Liver (tissue), 3 donors: ENCODE results near the gene PLAC9.

Experiments used
- EGR1 ChIP-seq, 2 donors: IDR thresholded peaks; 2 replicates each; pipeline ENCODE4 v1.6.1; 2016 to 2018; ENCODE audit warnings: antibody characterized with exemption in 2 of 2, low read depth in 2 of 2
- GABPA ChIP-seq, 2 donors: IDR thresholded peaks in 1 of 2; conservative IDR thresholded peaks in 1 of 2; 2 replicates each; pipeline ENCODE4 v1.6.1; 2016; ENCODE audit warnings: antibody characterized with exemption in 2 of 2, mild to moderate bottlenecking in 1 of 2, moderate library complexity in 1 of 2
- JUND ChIP-seq, 2 donors: IDR thresholded peaks; 2 replicates each; pipeline ENCODE4 v1.6.1; 2016; ENCODE audit warnings: antibody characterized with exemption in 2 of 2
- RXRA ChIP-seq, 2 donors: IDR thresholded peaks; 2 replicates each; pipeline ENCODE4 v1.6.1; 2017 to 2018; ENCODE audit warnings: antibody characterized with exemption in 2 of 2, mild to moderate bottlenecking in 1 of 2
- SP1 ChIP-seq: IDR thresholded peaks from 2 replicates; pipeline ENCODE4 v1.6.1; 2018; ENCODE audit warnings: antibody characterized with exemption, mild to moderate bottlenecking
- YY1 ChIP-seq: IDR thresholded peaks from 2 replicates; pipeline ENCODE4 v1.6.1; 2016; ENCODE audit warnings: antibody characterized with exemption, mild to moderate bottlenecking
- TF ChIP-seq, protein P1 (sequence below): fragments of 150-350 bp; IDR thresholded peaks from 2 replicates; pipeline ENCODE4 v1.5.1; 2017; ENCODE audit warnings: improper control_type of control experiment, low read depth, low read length; ENCODE audit not compliant: missing input control
- TF ChIP-seq, protein P2 (sequence below): IDR thresholded peaks from 2 replicates; pipeline ENCODE4 v1.6.1; 2016; ENCODE audit warnings: antibody characterized with exemption
- TF ChIP-seq, protein P3 (sequence below): IDR thresholded peaks from 2 replicates; pipeline ENCODE4 v1.6.1; 2016; ENCODE audit warnings: antibody characterized with exemption, mild to moderate bottlenecking
- TF ChIP-seq, protein P4 (sequence below): IDR thresholded peaks from 2 replicates; pipeline ENCODE4 v1.6.1; 2016; ENCODE audit warnings: antibody characterized with exemption
- donor health status: healthy.
- donor health status: healthy.

DNA sequence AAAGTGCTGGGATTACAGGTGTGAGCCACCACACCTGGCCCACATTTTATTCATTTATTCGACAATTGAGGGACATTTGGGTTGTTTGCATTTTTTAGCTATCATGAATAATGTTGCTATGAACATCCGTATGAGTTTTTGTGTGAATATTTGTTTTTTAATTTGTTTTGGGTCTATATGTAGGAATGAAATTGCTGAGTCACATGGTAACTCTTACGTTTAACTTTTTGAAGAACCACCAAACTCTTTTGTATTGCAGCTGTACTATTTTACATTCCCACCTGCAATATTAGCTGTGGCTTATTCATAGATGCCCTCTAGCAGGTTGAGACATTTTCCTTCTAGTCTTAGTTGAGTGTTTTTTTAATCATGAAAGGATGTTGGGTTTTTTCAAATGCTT, 14.4 kb downstream of the PLAC9 start:
- TF ChIP-seq, protein P1, sequence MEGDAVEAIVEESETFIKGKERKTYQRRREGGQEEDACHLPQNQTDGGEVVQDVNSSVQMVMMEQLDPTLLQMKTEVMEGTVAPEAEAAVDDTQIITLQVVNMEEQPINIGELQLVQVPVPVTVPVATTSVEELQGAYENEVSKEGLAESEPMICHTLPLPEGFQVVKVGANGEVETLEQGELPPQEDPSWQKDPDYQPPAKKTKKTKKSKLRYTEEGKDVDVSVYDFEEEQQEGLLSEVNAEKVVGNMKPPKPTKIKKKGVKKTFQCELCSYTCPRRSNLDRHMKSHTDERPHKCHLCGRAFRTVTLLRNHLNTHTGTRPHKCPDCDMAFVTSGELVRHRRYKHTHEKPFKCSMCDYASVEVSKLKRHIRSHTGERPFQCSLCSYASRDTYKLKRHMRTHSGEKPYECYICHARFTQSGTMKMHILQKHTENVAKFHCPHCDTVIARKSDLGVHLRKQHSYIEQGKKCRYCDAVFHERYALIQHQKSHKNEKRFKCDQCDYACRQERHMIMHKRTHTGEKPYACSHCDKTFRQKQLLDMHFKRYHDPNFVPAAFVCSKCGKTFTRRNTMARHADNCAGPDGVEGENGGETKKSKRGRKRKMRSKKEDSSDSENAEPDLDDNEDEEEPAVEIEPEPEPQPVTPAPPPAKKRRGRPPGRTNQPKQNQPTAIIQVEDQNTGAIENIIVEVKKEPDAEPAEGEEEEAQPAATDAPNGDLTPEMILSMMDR: no peak
- TF ChIP-seq RXRA (IDR thresholded peaks at IDR 0.05) (no peak), GABPA (IDR thresholded peaks at IDR 0.05 in 1 of 2, conservative IDR thresholded peaks at IDR 0.05 in 1 of 2) (no peak), SP1 (no peak), JUND (IDR thresholded peaks at IDR 0.05) (no peak), YY1 (no peak), EGR1 (IDR thresholded peaks at IDR 0.05; ENCODE audit: low read depth in 2 of 2) (no peak)
- TF ChIP-seq, protein P2, sequence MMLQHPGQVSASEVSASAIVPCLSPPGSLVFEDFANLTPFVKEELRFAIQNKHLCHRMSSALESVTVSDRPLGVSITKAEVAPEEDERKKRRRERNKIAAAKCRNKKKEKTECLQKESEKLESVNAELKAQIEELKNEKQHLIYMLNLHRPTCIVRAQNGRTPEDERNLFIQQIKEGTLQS: no peak
- TF ChIP-seq, protein P3, sequence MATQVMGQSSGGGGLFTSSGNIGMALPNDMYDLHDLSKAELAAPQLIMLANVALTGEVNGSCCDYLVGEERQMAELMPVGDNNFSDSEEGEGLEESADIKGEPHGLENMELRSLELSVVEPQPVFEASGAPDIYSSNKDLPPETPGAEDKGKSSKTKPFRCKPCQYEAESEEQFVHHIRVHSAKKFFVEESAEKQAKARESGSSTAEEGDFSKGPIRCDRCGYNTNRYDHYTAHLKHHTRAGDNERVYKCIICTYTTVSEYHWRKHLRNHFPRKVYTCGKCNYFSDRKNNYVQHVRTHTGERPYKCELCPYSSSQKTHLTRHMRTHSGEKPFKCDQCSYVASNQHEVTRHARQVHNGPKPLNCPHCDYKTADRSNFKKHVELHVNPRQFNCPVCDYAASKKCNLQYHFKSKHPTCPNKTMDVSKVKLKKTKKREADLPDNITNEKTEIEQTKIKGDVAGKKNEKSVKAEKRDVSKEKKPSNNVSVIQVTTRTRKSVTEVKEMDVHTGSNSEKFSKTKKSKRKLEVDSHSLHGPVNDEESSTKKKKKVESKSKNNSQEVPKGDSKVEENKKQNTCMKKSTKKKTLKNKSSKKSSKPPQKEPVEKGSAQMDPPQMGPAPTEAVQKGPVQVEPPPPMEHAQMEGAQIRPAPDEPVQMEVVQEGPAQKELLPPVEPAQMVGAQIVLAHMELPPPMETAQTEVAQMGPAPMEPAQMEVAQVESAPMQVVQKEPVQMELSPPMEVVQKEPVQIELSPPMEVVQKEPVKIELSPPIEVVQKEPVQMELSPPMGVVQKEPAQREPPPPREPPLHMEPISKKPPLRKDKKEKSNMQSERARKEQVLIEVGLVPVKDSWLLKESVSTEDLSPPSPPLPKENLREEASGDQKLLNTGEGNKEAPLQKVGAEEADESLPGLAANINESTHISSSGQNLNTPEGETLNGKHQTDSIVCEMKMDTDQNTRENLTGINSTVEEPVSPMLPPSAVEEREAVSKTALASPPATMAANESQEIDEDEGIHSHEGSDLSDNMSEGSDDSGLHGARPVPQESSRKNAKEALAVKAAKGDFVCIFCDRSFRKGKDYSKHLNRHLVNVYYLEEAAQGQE: no peak
- TF ChIP-seq, protein P4, sequence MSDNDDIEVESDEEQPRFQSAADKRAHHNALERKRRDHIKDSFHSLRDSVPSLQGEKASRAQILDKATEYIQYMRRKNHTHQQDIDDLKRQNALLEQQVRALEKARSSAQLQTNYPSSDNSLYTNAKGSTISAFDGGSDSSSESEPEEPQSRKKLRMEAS: no peak
